Subcutaneous adipose tissue (tissue), 4 donors: Measurements from ENCODE around the gene DYNLT3. TPM values are rescaled to one million over a fixed set of nuclear protein-coding genes. Genes with fewer than 3 reads are reported as not detected.

Source experiments
- total RNA-seq, 4 donors: library from RNA; depleted of rRNA; stranded (reverse); fragments of >200 nt; gene quantifications; one replicate each; pipeline ENCODE4 v1.1.0, GENCODE V29; 2016
- TF ChIP-seq, protein P1 (sequence below): fragments of 450-650 bp; IDR thresholded peaks from one replicate; pipeline ENCODE4 v1.5.1; 2016; ENCODE audit warnings: low read depth, mild to moderate bottlenecking, control low read depth, antibody characterized with exemption, moderate library complexity

The DYNLT3 gene
- total RNA-seq, 4 donors from 2014 or later: 20.5 to 50.5 (median 37.1) TPM

DNA sequence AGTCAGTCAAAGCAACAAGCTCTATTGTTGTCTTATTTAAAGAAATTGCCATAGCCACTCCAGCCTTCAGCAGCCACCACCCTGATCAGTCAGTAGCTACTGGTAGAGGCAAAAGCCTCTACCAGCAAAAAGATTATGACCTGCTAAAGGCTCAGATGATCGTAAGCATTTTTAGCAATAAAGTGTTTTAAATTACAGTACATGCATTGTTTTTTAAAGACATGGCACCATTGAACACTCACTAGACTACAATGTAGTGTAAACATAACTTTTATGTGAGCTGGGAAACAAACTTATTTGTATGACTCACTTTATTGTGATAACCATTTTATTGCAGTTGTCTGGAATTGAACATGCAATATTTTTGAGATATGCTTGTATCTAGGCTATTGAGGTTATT is 32.3 kb upstream of the DYNLT3 start:
- TF ChIP-seq, protein P1, sequence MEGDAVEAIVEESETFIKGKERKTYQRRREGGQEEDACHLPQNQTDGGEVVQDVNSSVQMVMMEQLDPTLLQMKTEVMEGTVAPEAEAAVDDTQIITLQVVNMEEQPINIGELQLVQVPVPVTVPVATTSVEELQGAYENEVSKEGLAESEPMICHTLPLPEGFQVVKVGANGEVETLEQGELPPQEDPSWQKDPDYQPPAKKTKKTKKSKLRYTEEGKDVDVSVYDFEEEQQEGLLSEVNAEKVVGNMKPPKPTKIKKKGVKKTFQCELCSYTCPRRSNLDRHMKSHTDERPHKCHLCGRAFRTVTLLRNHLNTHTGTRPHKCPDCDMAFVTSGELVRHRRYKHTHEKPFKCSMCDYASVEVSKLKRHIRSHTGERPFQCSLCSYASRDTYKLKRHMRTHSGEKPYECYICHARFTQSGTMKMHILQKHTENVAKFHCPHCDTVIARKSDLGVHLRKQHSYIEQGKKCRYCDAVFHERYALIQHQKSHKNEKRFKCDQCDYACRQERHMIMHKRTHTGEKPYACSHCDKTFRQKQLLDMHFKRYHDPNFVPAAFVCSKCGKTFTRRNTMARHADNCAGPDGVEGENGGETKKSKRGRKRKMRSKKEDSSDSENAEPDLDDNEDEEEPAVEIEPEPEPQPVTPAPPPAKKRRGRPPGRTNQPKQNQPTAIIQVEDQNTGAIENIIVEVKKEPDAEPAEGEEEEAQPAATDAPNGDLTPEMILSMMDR: no peak

DNA sequence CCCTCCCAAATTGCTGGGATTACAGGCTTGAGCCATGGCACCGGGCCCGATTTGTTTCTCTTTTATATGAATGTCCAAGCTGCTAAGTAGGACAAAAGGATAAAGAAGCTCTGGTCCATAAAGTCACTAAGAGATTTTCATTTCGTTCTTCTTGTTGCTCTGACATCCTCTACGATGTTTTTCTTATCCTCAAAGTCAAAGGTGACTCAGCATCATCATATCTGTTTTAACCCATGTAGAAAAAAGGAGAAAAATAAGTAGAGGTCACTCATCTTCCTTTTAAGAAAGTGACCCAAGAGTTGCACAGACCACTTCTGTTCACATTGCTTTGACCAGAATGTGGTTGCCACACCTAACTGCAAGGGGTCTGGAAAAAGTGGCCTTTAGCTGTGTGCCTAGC is 29.3 kb upstream of the DYNLT3 start:
- TF ChIP-seq, protein P1: no peak

DNA sequence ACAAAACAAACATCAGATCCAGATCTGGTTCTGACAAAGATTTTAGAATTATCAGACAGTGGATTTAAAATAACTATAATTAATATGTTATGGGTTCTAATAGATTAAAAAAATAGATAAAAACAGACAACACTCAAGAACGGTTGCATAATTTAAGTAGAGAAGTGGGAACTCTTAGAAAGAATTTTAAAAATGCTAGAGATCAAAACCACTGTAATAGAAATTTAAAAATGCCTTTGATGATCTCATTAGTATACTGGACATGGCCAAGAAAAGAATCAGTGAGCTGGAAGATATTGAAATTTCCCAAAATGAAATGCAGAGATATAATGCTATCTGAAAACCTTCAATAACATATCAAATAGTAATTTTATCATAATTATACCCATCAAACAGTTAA is 28.3 kb upstream of the DYNLT3 start:
- TF ChIP-seq, protein P1: no peak

DNA sequence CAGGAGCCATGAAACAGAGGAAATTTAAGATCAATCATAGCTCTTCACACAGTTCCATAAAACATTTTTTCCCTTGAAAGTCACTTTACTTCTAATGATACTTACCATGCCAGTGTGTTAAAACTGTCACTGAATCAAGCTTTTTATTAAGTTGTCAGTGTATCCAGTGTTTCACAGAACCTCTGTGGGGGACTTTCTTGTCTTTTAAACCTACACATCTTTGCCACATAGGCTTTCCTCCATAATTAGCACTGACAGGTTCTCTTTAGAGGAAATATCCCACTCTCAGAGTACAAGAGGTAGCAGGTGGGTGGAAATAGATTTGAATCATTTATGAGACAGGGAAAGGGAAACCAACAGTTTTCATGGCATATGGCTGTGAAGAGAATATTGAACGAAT is 25.8 kb upstream of the DYNLT3 start:
- TF ChIP-seq, protein P1: no peak

DNA sequence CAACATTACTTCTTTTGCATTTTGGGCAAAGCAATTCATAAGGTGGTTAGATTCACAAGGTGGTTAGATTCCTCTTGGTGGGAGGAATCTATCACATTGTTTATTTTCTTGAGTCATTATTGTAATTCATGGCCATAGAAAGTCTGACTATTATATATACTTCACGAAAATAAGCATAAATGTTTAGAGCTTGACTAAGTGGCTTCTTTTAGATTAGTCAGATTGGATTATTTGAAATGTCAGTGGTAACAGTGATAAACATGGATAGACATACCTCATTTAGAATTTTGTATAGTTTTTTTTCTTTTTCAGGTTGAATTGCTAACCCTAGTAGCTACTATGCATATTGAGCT is 24.9 kb upstream of the DYNLT3 start:
- TF ChIP-seq, protein P1: no peak

DNA sequence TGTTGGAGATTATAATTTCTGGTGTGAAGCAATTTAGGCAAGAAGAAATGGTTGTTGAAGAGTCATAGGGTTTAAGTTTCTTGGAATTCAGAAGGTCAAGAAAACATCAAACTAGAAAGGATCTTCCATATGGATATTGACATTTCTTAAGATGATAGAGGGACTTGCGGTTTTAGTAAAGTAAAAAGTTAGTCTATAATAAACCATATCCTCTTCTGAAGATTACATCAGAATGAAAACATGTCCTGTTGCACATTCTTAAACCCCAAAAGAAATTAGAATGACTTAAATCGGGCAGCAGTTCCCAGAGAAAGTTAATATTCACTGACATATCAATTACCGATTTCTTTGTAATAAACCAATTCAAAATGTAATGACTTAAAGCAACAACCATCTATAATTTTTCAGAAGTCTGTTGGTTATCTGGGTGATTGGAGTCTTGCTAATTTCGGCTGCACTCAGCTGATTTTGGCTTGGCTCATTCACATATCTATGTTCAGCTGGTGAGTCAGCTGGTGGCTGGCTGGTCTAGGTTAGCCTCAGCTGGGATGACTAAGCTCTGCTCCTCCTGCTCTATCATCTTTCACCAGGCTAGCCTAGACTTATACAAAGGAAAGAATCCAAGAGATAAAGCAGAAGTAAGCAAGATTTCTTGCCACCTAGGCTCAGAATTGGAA is 24.4 kb upstream of the DYNLT3 start:
- TF ChIP-seq, protein P1: no peak

DNA sequence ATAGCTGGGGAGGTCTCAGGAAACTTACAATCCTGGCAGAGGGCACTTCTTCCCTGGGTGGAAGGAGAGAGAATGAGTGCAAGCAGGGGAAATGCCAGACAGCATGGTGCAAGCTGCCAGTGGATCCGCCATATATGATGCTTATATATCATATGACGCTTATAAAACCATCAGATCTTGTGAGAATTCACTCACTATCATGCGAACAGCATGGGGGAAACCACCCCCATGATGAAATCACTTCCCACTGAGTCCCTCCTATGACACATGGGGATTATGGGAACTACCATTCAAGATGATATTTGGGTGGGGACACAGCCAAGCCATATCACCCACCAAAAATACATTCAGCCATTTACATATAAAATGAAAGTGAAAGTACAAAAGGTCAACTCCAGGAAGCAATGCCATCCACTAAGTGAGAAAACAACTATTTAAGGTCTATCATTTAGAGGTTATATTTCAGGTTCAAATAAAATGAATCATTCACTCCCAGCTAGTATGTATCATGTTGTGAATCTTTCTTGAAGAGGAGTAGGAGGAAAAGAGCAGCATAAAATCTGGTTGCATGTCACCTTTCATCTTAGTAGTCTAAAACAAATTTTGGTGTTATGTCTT is 20.3 kb upstream of the DYNLT3 start:
- TF ChIP-seq, protein P1: no peak
